Caco-2 (cell line): ENCODE data around the gene KLHL26. TPM values are rescaled to one million over a fixed set of nuclear protein-coding genes. Genes with fewer than 3 reads are reported as not detected.

Experiments used
- BruUV-seq: library from RNA; stranded (reverse); fragments of 400-500 nt; replicated peaks from 2 replicates; lab custom pipeline; 2021; lab: Mats Ljungman, UMichigan
- CTCF ChIA-PET: fragments of 300-600 bp; sonication (Branson Sonifier 250); formaldehyde crosslinking; loops from one replicate; lab custom pipeline; 2022; ENCODE audit warnings: antibody characterized with exemption; lab: Charles Lee
- POLR2A ChIA-PET: fragments of 300-600 bp; sonication (Branson Sonifier 250); formaldehyde crosslinking; loops from one replicate; lab custom pipeline; 2022; ENCODE audit warnings: antibody characterized with exemption; lab: Charles Lee
- DNase-seq, 2 experiments: peaks; one replicate each; pipeline versions ENCODE4 v3.0.0 to v3.0.0-alpha.2; 2020 to 2022
- H3K27me3 ChIP-seq: replicated peaks from 2 replicates; pipeline ENCODE4 v1.6.0; 2011; ENCODE audit warnings: low read length; ENCODE audit not compliant: control insufficient read depth, insufficient read depth
- H3K36me3 ChIP-seq: 2 replicates; pipeline ENCODE4 v1.5.1; 2011; ENCODE audit warnings: low read length; ENCODE audit not compliant: control insufficient read depth, insufficient read depth
- H3K4me1 ChIP-seq: fragments of 250-450 bp; sonication (Bioruptor Pico); 2 replicates; pipeline ENCODE4 v1.5.1; 2020; ENCODE audit warnings: mild to moderate bottlenecking
- H3K4me3 ChIP-seq: 2 replicates; pipeline ENCODE4 v1.5.1; 2011; ENCODE audit warnings: low read depth, mild to moderate bottlenecking, control low read depth, low read length
- H3K9me3 ChIP-seq: fragments of 250-450 bp; sonication (Bioruptor Pico); 2 replicates; pipeline ENCODE4 v1.5.1; 2020; ENCODE audit warnings: mild to moderate bottlenecking, moderate library complexity
- H3K27ac Mint-ChIP-seq: one replicate; pipeline ENCODE4 v1.8.0; 2022; ENCODE audit warnings: mixed read lengths; ENCODE audit not compliant: unreplicated experiment
- H3K27me3 Mint-ChIP-seq: one replicate; pipeline ENCODE4 v1.8.0; 2022; ENCODE audit warnings: mixed read lengths; ENCODE audit not compliant: insufficient read depth, unreplicated experiment
- H3K36me3 Mint-ChIP-seq: one replicate; pipeline ENCODE4 v1.8.0; 2022; ENCODE audit warnings: mild to moderate bottlenecking, mixed read lengths; ENCODE audit not compliant: insufficient read depth, unreplicated experiment
- H3K4me1 Mint-ChIP-seq: one replicate; pipeline ENCODE4 v1.8.0; 2022; ENCODE audit warnings: low read depth, mixed read lengths; ENCODE audit not compliant: unreplicated experiment
- H3K4me3 Mint-ChIP-seq: one replicate; pipeline ENCODE4 v1.8.0; 2022; ENCODE audit warnings: mild to moderate bottlenecking, moderate library complexity, mixed read lengths; ENCODE audit not compliant: unreplicated experiment
- H3K9me3 Mint-ChIP-seq: one replicate; pipeline ENCODE4 v1.8.0; 2022; ENCODE audit warnings: mixed read lengths; ENCODE audit not compliant: unreplicated experiment
- CTCF ChIP-seq, 2 experiments: fragments of 200-600 bp in 1 of 2; IDR thresholded peaks; 1 replicate in 1 of 2; 2 replicates in 1 of 2; pipeline versions ENCODE4 v1.5.1 to v1.8.0; 2011 to 2022; ENCODE audit warnings: antibody characterized with exemption in 1 of 2, control low read depth in 1 of 2, inconsistent platforms in 1 of 2, low read depth in 1 of 2, low read length in 1 of 2, mild to moderate bottlenecking in 1 of 2, moderate library complexity in 1 of 2; ENCODE audit not compliant: insufficient read depth in 1 of 2, severe bottlenecking in 1 of 2, unreplicated experiment in 1 of 2
- intact Hi-C: fragments of 100-400 bp; cut with micrococcal nuclease; formaldehyde crosslinking; loops from one replicate; pipeline ENCODE4 v1.10.0; 2022; ENCODE audit not compliant: unreplicated experiment
- total RNA-seq: library from RNA; stranded (reverse); gene quantifications from 2 replicates; pipeline ENCODE4 v1.2.3, GENCODE V29; 2022

The KLHL26 gene
- total RNA-seq, 1 experiment from 2014 or later: 9.8 TPM

DNA sequence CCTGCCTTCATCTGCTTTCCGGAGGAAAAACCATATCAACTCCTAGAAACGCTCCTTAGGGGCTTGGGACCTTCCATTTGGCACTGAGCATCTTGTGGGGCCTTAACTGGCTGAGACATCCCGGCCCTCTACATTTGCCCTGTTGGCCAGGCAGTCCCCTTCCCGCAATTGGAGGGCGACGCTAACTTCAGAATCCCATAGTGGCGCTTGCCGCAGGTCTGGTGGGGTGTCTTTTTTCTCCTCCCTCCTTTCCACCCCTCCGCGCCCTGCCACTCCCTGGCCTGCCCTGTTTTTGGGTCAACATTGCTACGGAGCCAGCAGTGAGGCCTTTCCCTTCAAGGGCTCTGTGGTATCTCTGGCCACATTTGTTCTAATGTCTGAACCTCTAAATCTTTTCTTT lies 33.1 kb downstream of the KLHL26 start:
- Mint-ChIP-seq H3K4me1 (no peaks in the 10 kb centered on the region), H3K27ac (no peak overlapping the region), H3K27me3 (no peaks in the 10 kb centered on the region), H3K4me3 (no peak overlapping the region), H3K9me3 (no peaks in the 10 kb centered on the region), H3K36me3 (peaks cover 5% of the 10 kb centered on the region)
- POLR2A ChIA-PET: no interaction called here
- CTCF ChIA-PET: no interaction called here
- BruUV-seq: no TSS peak
- no peak for DNase-seq
- no peak overlapping the region for H3K4me3 ChIP-seq
- H3K4me1 ChIP-seq: no peaks in the 10 kb centered on the region
- intact Hi-C loops: loop anchor here (10.0 kb wide), 1 partner anchor 195 kb away; no protein-coding TSS in a partner anchor
- H3K9me3 ChIP-seq: no peaks in the 10 kb centered on the region
- no peak for TF ChIP-seq CTCF (IDR thresholded peaks at IDR 0.05; ENCODE audit: insufficient read depth in 1 of 2, low read depth in 1 of 2, low read length in 1 of 2, severe bottlenecking in 1 of 2, unreplicated experiment in 1 of 2)
- no peaks in the 10 kb centered on the region; the same call in 1 of the 2 replicates for H3K36me3 ChIP-seq
- H3K27me3 ChIP-seq: no peaks in the 10 kb centered on the region

DNA sequence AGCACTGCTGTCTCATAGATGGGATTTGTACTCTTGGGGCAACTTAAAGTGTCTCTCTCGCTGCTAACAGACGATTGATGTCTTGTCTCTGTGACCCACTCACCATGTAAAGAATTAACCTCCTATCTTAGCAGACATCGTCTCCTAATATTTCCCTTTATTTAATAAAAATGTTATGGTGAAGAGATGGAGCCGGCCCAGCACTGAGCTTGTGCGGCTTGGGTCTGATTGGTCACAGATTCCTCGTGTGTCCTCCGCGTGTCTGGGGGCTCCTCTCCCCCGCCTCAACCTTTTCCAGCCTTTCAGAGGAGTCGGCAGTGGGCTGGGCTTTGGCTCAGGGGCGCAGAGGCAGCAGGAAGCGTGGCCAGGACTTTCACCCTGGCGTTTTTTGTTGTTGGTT lies 33.5 kb downstream of the KLHL26 start:
- H3K4me1 Mint-ChIP-seq: no peaks in the 10 kb centered on the region
- no peak overlapping the region for H3K27ac Mint-ChIP-seq
- intact Hi-C loops: loop anchor here (10.0 kb wide), 1 partner anchor 196 kb away; no protein-coding TSS in a partner anchor

GRCh38 chr19:18671303-18672043 lies 34.6 kb downstream of the KLHL26 start:
- H3K4me3 Mint-ChIP-seq: no peak overlapping the region
- H3K27me3 ChIP-seq: no peaks in the 10 kb centered on the region
- H3K9me3 ChIP-seq: no peaks in the 10 kb centered on the region
- H3K36me3 Mint-ChIP-seq: peaks cover 5% of the 10 kb centered on the region
- CTCF ChIA-PET: interaction anchor here (0.6 kb wide), 2 partner anchors 61 to 78 kb away, joined by 3 to 8 read pairs; no protein-coding TSS in a partner anchor
- no peak for DNase-seq
- TF ChIP-seq CTCF (IDR thresholded peaks at IDR 0.05; ENCODE audit: insufficient read depth in 1 of 2, low read depth in 1 of 2, low read length in 1 of 2, severe bottlenecking in 1 of 2, unreplicated experiment in 1 of 2): no peak
- H3K4me1 ChIP-seq: no peaks in the 10 kb centered on the region
- no peaks in the 10 kb centered on the region; the same call in 1 of the 2 replicates for H3K36me3 ChIP-seq
- H3K9me3 Mint-ChIP-seq: no peaks in the 10 kb centered on the region
- no peaks in the 10 kb centered on the region for H3K27me3 Mint-ChIP-seq
- intact Hi-C loops: loop anchor here (1.0 to 10.0 kb wide), 2 partner anchors 77 to 197 kb away; no protein-coding TSS in a partner anchor
- POLR2A ChIA-PET: no interaction called here
- no peak overlapping the region for H3K27ac Mint-ChIP-seq
- BruUV-seq: no TSS peak
- no peaks in the 10 kb centered on the region for H3K4me1 Mint-ChIP-seq
- H3K4me3 ChIP-seq: no peak overlapping the region

More for the DNA sequence above, 33.5 kb downstream of the KLHL26 start:
- Histone ChIP-seq H3K4me3 (no peak overlapping the region), H3K27me3 (no peaks in the 10 kb centered on the region), H3K36me3 (no peaks in the 10 kb centered on the region; the same call in 1 of the 2 replicates), H3K9me3 (no peaks in the 10 kb centered on the region), H3K4me1 (no peaks in the 10 kb centered on the region)
- ChIA-PET CTCF (no interaction called here), POLR2A (no interaction called here)
- Mint-ChIP-seq H3K4me3 (no peak overlapping the region), H3K36me3 (peaks cover 5% of the 10 kb centered on the region), H3K27me3 (no peaks in the 10 kb centered on the region), H3K9me3 (no peaks in the 10 kb centered on the region)
- no peak for TF ChIP-seq CTCF (IDR thresholded peaks at IDR 0.05; ENCODE audit: insufficient read depth in 1 of 2, low read depth in 1 of 2, low read length in 1 of 2, severe bottlenecking in 1 of 2, unreplicated experiment in 1 of 2)
- DNase-seq: no peak
- BruUV-seq: no TSS peak
